DMS153 treated with DMSO at 0.1 percent for 48 hours (cell line): ENCODE data around the gene PRKCZ.
"Not testable (repeated sequence)": the region's sequence is repeated elsewhere in the genome, so short reads cannot be mapped to it uniquely, and the experiment has no call there.

Experiments used
- DNase-seq: peaks from one replicate; lab custom pipeline; 2025; ENCODE audit not compliant: unreplicated experiment; lab: John Stamatoyannopoulos, UW

PRKCZ gene

GRCh38 chr1:2113620-2114135 is 63.5 kb downstream of the PRKCZ start:
- no peak for DNase-seq

GRCh38 chr1:2114635-2115007 is 64.4 kb downstream of the PRKCZ start:
- DNase-seq = not testable (repeated sequence)

DNA sequence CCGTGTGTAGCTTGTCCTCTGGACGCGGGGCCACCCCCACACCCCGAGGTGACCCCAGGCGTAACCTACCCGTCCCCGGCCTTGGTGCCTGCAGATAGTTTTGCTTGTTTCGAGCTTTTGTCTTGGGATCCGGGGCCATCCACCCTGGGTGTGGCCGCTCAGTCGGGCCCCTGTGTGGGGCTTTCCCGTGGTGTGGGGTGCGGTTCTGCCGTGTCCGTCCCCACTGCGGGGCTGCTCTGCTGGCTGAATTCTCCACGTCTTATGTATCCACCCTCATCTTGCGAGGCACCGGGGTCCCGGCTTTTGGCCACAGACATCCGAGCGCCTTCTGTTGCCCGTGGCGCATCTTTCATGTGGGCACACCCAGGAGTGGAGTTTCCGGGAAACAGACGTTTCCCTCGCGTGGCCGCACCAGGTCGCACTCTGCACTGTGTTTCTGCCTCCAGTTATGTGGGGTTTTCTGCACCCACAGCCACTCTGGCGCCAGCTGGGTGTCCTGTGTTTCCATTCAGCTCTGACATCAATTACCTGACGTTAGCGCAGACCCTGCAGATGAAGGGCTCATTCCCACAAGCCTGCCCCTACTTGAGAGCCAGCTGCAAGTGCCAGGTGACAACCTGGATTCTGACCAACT is 64.9 kb downstream of the PRKCZ start:
- no peak for DNase-seq

GRCh38 chr1:2115702-2116341 is 65.6 kb downstream of the PRKCZ start:
- DNase-seq = no peak

- DNase-seq = no peak
These were observed 69.7 kb downstream of the PRKCZ start for GRCh38 chr1:2119886-2120285.

DNA sequence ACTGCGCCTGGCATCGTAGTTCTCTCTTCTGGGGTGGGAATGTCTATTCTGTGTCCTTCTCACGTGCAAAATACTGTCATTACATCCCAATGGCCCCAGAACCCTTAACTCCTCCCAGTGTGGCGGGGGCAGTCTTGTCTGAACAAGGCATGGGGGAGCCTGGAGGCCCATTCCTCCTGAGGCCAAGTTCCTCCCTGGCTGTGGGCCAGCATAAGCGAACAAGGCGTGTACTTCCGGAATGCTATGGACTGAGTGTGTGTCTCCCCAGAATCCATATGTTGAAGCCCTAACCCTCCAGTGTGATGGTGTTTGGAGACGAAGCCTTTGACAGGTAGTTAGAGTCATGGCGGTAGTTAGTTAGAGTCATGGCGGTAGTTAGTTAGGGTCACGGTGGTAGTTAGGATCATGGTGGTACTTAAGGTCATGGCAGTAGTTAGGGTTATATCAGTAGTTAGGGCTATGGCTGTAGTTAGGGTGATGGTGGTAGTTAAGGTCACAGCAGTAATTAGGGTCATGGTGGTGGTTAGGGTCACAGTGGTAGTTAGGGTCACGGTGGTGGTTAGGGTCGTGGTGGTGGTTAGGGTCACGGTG is 71.0 kb downstream of the PRKCZ start:
- DNase-seq = no peak

DNA sequence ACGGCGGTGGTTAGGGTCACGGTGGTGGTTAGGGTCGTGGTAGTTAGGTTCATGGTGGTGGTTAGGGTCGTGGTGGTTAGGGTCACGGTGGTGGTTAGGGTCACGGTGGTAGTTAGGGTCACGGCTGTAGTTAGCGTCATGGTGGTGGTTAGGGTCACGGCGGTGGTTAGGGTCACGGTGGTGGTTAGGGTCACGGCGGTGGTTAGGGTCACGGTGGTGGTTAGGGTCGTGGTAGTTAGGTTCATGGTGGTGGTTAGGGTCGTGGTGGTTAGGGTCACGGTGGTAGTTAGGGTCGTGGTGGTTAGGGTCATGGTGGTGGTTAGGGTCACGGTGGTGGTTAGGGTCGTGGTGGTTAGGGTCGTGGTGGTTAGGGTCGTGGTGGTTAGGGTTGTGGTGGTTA is 71.6 kb downstream of the PRKCZ start:
- not testable (repeated sequence) for DNase-seq

DNA sequence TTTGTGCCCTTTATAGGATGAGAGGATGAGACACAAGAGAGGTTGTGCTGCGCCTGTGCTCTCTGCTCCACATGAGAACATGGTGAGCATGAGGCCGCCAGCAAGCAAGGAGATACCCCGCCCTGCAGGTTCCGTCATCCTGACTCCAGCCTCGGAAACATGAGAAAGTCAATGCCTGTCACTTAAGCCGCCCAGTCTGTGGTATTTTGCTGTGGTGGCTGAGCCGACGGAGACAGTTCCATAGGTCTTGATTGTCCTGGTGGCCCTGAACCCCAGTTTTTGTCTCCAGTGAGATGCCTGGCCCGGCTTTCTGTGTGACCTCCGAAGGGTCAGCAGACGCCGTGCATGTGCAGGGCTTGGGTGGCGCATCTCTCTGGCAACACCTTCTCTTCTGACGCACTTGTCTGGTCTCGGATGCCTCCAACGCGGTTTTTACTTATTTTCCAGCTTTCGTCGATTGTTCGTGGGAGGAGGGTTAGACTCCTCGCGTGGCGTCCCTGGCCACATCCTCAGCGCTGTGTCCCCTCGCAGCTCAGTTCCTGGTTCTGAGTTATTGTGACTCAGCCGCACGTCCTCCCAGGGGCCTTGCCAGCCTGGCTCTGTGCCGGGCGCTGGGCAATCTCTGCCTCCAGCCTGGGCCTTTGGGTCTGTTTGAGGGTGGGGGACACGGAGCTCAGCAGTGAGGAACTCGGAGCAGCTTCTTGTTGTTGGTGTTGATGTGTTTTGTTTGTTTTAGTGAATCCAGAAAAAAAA is 74.4 kb downstream of the PRKCZ start:
- DNase-seq = no peak

- no peak for DNase-seq
These were observed 75.4 kb downstream of the PRKCZ start for GRCh38 chr1:2125350-2126211.

GRCh38 chr1:2126331-2127186 is 76.3 kb downstream of the PRKCZ start:
- no peak for DNase-seq

- no peak for DNase-seq
These were observed 77.3 kb downstream of the PRKCZ start for GRCh38 chr1:2127187-2128145.

DNA sequence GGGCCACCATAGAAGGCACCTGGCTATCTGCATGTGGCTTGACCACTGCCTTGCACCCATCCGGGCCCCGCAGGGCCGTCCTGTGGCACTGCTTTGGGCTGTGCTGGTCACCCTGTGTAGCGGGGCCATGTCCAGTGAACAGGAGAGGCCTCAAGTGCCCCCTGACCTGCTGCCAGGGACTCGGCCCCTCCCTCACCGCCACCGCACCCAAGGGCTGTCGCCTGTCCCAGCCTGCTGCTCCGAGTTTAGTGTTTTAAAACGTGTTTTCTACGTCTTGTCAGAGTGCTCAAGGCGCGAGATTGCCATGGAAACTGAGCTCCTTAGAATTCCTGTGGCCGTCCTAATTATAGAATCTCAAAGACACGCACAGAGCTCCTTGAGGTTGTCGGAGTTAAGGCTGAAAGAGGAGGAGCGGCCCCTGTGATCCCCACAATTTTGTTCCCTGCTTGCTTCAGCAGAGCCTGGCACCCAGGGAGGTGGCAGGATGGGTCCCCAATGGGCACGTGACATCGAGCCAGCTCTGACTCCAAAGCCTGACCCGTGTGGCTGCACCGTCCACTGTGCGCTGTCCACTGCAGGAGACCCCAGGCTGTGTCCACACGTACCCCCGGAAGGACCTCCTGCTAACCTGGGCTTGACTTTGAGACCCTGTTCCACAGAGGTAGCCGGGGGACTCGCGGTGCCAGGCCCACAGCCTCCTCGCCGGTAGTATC is 78.1 kb downstream of the PRKCZ start:
- DNase-seq = no peak

DNA sequence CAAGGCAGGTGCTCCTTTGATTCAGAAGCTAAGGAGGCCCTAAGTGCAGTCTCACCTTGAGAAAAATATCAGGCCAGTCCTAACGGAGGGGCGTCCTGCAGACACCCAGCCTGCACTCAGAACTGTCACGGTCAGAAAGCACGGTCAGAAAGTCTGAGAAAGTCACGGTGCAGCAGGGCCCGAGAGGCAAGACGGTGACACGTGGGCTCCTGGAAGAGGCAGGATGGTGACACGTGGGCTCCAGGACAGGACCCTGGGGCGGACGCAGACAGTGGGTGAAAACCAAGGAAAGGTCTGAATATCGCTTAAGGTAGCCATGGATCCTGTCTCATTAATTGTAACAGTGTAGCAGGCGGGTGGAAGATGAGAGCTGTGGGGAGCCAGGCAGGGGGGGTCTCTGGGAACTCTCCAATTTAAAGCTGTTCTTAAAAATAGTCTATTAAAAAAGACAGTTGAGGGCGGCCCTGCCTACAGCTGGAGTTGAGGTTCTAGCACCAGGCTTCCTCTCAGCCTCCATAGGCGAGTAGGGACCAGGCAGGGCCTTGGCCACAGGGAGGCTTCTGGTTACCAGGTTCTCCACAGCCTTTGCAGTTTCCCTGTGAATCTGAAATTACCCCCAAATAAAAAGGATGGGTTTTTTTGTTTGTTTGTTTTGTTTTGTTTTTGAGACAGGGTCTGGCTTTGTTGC is 79.2 kb downstream of the PRKCZ start:
- DNase-seq = no peak

DNA sequence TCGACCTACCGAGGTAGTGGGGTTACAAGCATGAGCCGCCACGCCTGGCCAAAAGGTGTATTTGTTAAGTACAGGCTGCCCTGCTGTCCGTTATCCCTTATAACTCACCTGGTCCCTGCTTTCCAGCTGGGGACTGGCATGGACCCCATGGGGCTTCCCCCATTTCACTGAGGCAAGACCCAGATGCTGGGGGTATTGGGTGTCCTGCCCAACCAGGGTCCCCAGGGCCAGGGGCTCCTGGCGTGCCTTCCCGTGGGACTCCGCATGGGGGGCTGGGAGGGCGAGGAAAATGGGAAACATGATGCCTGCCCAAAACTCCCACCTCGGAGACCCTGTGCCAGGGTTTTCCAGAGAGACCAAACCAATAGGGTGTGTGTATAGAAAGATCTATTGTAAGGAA is 79.9 kb downstream of the PRKCZ start:
- no peak for DNase-seq

GRCh38 chr1:2130871-2131289 is 80.7 kb downstream of the PRKCZ start:
- no peak for DNase-seq

GRCh38 chr1:2132222-2133038 is 82.2 kb downstream of the PRKCZ start:
- DNase-seq = peak; percentile 32
